GM06990 (cell line): ENCODE results near the gene E2F4.
A peak's percentile ranks its signal among the peaks of the same experiment; 100 is the strongest.

Source experiments
- DNase-seq: peaks from one replicate; pipeline ENCODE4 v3.0.0-alpha.2; 2011; ENCODE audit not compliant: insufficient read length; ENCODE audit errors: extremely low read depth
- H3K27me3 ChIP-seq: replicated peaks from 2 replicates; pipeline ENCODE4 v1.6.0; 2011; ENCODE audit warnings: low read length; ENCODE audit not compliant: control insufficient read depth, insufficient read depth
- H3K36me3 ChIP-seq: 2 replicates; pipeline ENCODE4 v1.5.1; 2011; ENCODE audit warnings: low read length; ENCODE audit not compliant: control insufficient read depth, insufficient read depth
- H3K4me3 ChIP-seq: replicated peaks from 2 replicates; pipeline ENCODE4 v1.5.1; 2011; ENCODE audit warnings: low read depth, mild to moderate bottlenecking, control low read depth, low read length
- CTCF ChIP-seq: IDR thresholded peaks from 2 replicates; pipeline ENCODE4 v1.5.1; 2011; ENCODE audit warnings: low read length, control low read depth, mild to moderate bottlenecking, inconsistent platforms; ENCODE audit not compliant: insufficient read depth, poor library complexity, severe bottlenecking

The E2F4 gene

GRCh38 chr16:67190041-67190440 lies 1.9 kb upstream of the E2F4 start, which contains the start of gene EXOC3L1:
Gene EXOC3L1 (minus strand): TSS chr16:67190136. CDS start chr16:67189676, 460 bp downstream.
- H3K27me3 ChIP-seq: no peaks in the 10 kb centered on the region
- no peak for TF ChIP-seq CTCF
- no peak for DNase-seq
- H3K36me3 ChIP-seq: peaks cover 11% of the 10 kb centered on the region
- no peak within 1 kb of the TSS for H3K4me3 ChIP-seq

DNA sequence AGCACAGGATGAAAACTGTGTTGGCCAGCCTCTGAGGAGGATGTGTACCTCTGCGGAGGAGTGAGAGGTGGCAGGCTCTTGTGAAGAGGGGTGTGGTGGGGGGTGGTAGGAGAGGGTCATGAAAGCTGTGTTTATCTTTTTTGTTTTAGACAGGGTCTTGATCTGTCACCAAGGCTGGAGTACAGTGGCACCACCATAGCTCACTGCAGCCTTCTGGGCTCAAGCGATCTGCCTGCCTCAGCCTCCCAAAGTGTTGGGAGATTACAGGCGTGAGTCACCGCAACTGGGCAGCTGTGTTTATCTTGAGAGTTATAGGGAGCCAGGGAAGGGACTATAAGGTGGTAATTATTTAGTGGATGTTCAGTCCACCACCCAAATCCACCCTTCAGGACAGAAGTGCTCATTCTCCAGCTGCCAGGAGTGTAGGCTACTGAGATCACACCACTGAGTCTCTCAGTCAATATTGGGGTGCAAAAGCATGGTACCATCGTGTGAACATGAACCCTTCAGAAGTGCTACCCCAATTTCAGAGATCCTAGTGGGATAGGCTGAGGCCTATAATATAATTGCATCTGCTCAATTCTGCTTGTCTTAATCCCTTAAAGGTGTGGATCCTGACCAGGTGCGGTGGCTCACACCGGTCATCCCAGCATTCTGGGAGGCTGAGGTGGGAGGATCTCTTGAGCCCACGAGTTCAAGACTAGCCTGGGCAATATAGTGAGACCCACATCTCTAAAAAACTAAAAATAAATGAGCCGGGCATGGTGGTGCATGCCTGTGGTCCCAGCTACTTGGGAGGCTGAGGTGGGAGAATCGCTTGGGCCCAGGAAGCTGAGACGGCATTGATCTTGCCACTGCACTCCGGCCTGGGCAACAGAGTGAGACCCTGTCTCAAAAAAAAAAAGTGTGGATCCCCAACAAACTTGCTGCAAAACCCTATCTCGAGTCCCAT lies 1.2 kb upstream of the E2F4 start:
- no peaks in the 10 kb centered on the region for H3K27me3 ChIP-seq
- H3K36me3 ChIP-seq: peaks cover 14% of the 10 kb centered on the region
- no peak for DNase-seq
- TF ChIP-seq CTCF: no peak
- no peak overlapping the region for H3K4me3 ChIP-seq

GRCh38 chr16:67191411-67191994 lies 452 bp upstream of the E2F4 start:
- H3K4me3 ChIP-seq: peak overlapping the region; percentile 100
- H3K27me3 ChIP-seq: no peaks in the 10 kb centered on the region
- TF ChIP-seq CTCF: no peak
- DNase-seq: no peak
- peaks cover 21% of the 10 kb centered on the region for H3K36me3 ChIP-seq

DNA sequence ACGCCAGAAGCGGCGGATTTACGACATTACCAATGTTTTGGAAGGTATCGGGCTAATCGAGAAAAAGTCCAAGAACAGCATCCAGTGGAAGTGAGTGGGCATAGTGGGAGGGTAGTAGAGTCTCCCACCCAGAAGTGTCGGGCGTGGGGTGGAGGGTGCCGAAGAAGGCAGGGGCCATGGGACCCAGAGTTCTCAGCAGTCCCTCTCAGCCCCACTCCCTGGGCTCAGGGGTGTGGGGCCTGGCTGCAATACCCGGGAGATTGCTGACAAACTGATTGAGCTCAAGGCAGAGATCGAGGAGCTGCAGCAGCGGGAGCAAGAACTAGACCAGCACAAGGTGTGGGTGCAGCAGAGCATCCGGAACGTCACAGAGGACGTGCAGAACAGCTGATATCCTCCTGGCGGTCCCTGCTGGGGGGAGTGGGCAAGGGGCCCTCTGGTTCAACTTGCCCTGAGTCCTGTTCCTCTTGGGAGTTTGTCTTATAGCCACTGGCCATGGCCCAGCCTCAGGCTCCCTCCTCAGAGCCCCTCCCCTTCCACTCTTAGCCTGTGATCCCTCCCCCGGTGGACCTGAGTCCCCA lies 916 bp downstream of the E2F4 start:
- Histone ChIP-seq H3K4me3 (peak overlapping the region; percentile 100), H3K27me3 (no peaks in the 10 kb centered on the region), H3K36me3 (peaks cover 32% of the 10 kb centered on the region)
- TF ChIP-seq CTCF: no peak
- DNase-seq: no peak

DNA sequence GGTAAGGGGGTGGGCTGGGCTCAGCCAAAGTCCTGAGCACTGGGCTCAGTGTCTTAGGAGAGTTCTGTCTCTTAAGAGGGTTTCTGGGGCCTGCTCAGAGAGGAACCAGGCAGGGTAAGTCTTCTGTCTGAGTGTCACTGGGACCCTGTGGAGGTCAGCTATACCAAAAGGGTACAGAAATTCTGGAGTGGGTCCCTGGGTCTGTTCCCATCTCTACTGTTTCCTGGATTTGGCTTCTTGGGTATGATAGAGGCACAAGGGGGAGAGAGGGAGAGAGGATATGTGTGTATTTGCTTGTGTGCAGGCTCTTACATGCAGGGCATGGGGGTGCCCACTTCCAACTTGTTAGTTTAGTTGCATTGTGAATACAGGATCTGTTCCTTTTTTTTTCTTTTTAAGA lies 1.6 kb downstream of the E2F4 start:
- no peak for DNase-seq
- H3K4me3 ChIP-seq: peak overlapping the region; percentile 100
- no peaks in the 10 kb centered on the region for H3K27me3 ChIP-seq
- peaks cover 38% of the 10 kb centered on the region for H3K36me3 ChIP-seq
- no peak for TF ChIP-seq CTCF
